Stimulated activated CD8-positive, alpha-beta memory T cell treated with anti-CD3 and anti-CD28 coated beads, Interleukin-12 subunit alpha, Interleukin-12 subunit beta, amount 100 ng/mL, for 24 hours (primary cell): Measurements from ENCODE around the gene PARD6G.

Source experiments
- DNase-seq: peaks from one replicate; pipeline ENCODE4 v3.0.0-alpha.2; 2020; ENCODE audit errors: extremely low read depth

The PARD6G gene

GRCh38 chr18:80108739-80109675, 138.3 kb downstream of the PARD6G start, which contains the start of gene ADNP2:
Gene ADNP2, plus strand, starts transcription at chr18:80109262. Its CDS starts 8,281 bp downstream, at chr18:80117543.
- DNase-seq: peak; percentile 52

GRCh38 chr18:80108121-80108536, 139.2 kb downstream of the PARD6G start:
- no peak for DNase-seq

- DNase-seq: no peak
Measured at GRCh38 chr18:80107426-80107825, 139.9 kb downstream of the PARD6G start.
